GM12892 (cell line): ENCODE results near the gene GIGYF2.

Source experiments
- POLR2A ChIP-seq: IDR thresholded peaks from 2 replicates; pipeline ENCODE4 v1.6.1; 2011; ENCODE audit warnings: low read depth, low read length, control low read depth
- POLR2AphosphoS5 ChIP-seq: IDR thresholded peaks from 2 replicates; pipeline ENCODE4 v1.6.1; 2011; ENCODE audit warnings: low read depth, low read length, control low read depth

GRCh38 chr2:232839411-232840079 lies 142.4 kb downstream of the GIGYF2 start:
- TF ChIP-seq POLR2A (no peak), POLR2AphosphoS5 (no peak)
